Activated naive CD8-positive, alpha-beta T cell treated with anti-CD3 and anti-CD28 coated beads, Interleukin-2, amount 50 U/mL, for 24 hours (primary cell): Measurements from ENCODE around the gene GPR137C.
A peak's percentile ranks its signal among the peaks of the same experiment; 100 is the strongest.

ENCODE experiments used
- ATAC-seq: fragments of 150-1000 bp; cut with Tn5 transposase; one replicate; pipeline ENCODE4 v1.10.0; 2021
- DNase-seq: peaks from one replicate; pipeline ENCODE4 v3.0.0; 2021
- H3K27ac Mint-ChIP-seq: one replicate; pipeline ENCODE4 v1.8.0; 2021; ENCODE audit warnings: mild to moderate bottlenecking, mixed read lengths
- H3K27me3 Mint-ChIP-seq: one replicate; pipeline ENCODE4 v1.8.0; 2021; ENCODE audit warnings: mixed read lengths
- H3K36me3 Mint-ChIP-seq: one replicate; pipeline ENCODE4 v1.8.0; 2021; ENCODE audit warnings: low read depth, mixed read lengths
- H3K4me1 Mint-ChIP-seq: one replicate; pipeline ENCODE4 v1.8.0; 2021; ENCODE audit warnings: mixed read lengths
- H3K4me3 Mint-ChIP-seq: one replicate; pipeline ENCODE4 v1.8.0; 2021; ENCODE audit warnings: mild to moderate bottlenecking, moderate library complexity, mixed read lengths
- H3K9me3 Mint-ChIP-seq: one replicate; pipeline ENCODE4 v1.8.0; 2021; ENCODE audit warnings: mixed read lengths

GPR137C gene

GRCh38 chr14:52599974-52600373 lies 47.3 kb downstream of the GPR137C start:
- no peaks in the 10 kb centered on the region for H3K36me3 Mint-ChIP-seq
- H3K9me3 Mint-ChIP-seq, result peaks cover 10% of the 10 kb centered on the region
- H3K27me3 Mint-ChIP-seq, result peaks cover 2% of the 10 kb centered on the region
- ATAC-seq (no peak), DNase-seq (no peak)
- H3K4me3 Mint-ChIP-seq, result no peak overlapping the region
- H3K27ac Mint-ChIP-seq, result no peak overlapping the region
- H3K4me1 Mint-ChIP-seq, result no peaks in the 10 kb centered on the region

- Mint-ChIP-seq H3K4me1 (no peaks in the 10 kb centered on the region), H3K4me3 (no peak overlapping the region), H3K9me3 (peaks cover 16% of the 10 kb centered on the region), H3K27ac (no peak overlapping the region), H3K36me3 (no peaks in the 10 kb centered on the region), H3K27me3 (peaks cover 3% of the 10 kb centered on the region)
- ATAC-seq, result no peak
- DNase-seq, result no peak
Measured at GRCh38 chr14:52602131-52602530, 49.5 kb downstream of the GPR137C start.

GRCh38 chr14:52607061-52607460 lies 54.4 kb downstream of the GPR137C start:
- H3K27me3 Mint-ChIP-seq, result peaks cover 3% of the 10 kb centered on the region
- no peak overlapping the region for H3K27ac Mint-ChIP-seq
- ATAC-seq (no peak), DNase-seq (no peak)
- H3K4me3 Mint-ChIP-seq, result no peak overlapping the region
- H3K36me3 Mint-ChIP-seq, result no peaks in the 10 kb centered on the region
- peaks cover 16% of the 10 kb centered on the region for H3K9me3 Mint-ChIP-seq
- H3K4me1 Mint-ChIP-seq, result no peaks in the 10 kb centered on the region

- no peak overlapping the region for H3K27ac Mint-ChIP-seq
- H3K9me3 Mint-ChIP-seq, result peaks cover 13% of the 10 kb centered on the region
- ATAC-seq (no peak), DNase-seq (no peak)
- no peaks in the 10 kb centered on the region for H3K36me3 Mint-ChIP-seq
- H3K4me3 Mint-ChIP-seq, result no peak overlapping the region
- peaks cover 1% of the 10 kb centered on the region for H3K27me3 Mint-ChIP-seq
- H3K4me1 Mint-ChIP-seq, result no peaks in the 10 kb centered on the region
Measured at GRCh38 chr14:52609445-52610044, 56.9 kb downstream of the GPR137C start.

- DNase-seq (no peak), ATAC-seq (no peak)
- Mint-ChIP-seq H3K4me1 (no peaks in the 10 kb centered on the region), H3K27ac (no peak overlapping the region), H3K36me3 (no peaks in the 10 kb centered on the region), H3K27me3 (no peaks in the 10 kb centered on the region), H3K9me3 (peaks cover 8% of the 10 kb centered on the region), H3K4me3 (no peak overlapping the region)
Measured at GRCh38 chr14:52610187-52610586, 57.6 kb downstream of the GPR137C start.

GRCh38 chr14:52618602-52619001 lies 66.0 kb downstream of the GPR137C start:
- no peaks in the 10 kb centered on the region for H3K4me1 Mint-ChIP-seq
- DNase-seq (no peak), ATAC-seq (no peak)
- H3K27me3 Mint-ChIP-seq, result peaks cover 2% of the 10 kb centered on the region
- H3K27ac Mint-ChIP-seq, result no peak overlapping the region
- no peak overlapping the region for H3K4me3 Mint-ChIP-seq
- no peaks in the 10 kb centered on the region for H3K36me3 Mint-ChIP-seq
- no peaks in the 10 kb centered on the region for H3K9me3 Mint-ChIP-seq

- no peak overlapping the region for H3K4me3 Mint-ChIP-seq
Measured at GRCh38 chr14:52619687-52620086, 67.1 kb downstream of the GPR137C start.

GRCh38 chr14:52640137-52640536 lies 87.5 kb downstream of the GPR137C start:
- DNase-seq (peak; percentile 27), ATAC-seq (peak; percentile 98)
- H3K27ac Mint-ChIP-seq, result peak overlapping the region; percentile 46
- H3K9me3 Mint-ChIP-seq, result peaks cover 15% of the 10 kb centered on the region
- no peak overlapping the region for H3K4me3 Mint-ChIP-seq
- no peaks in the 10 kb centered on the region for H3K27me3 Mint-ChIP-seq
- H3K36me3 Mint-ChIP-seq, result peaks cover 31% of the 10 kb centered on the region
- peaks cover 14% of the 10 kb centered on the region for H3K4me1 Mint-ChIP-seq

More at GRCh38 chr14:52619687-52620086, 67.1 kb downstream of the GPR137C start:
- H3K9me3 Mint-ChIP-seq, result no peaks in the 10 kb centered on the region
- peaks cover 2% of the 10 kb centered on the region for H3K27me3 Mint-ChIP-seq
- DNase-seq (no peak), ATAC-seq (no peak)
- H3K27ac Mint-ChIP-seq, result no peak overlapping the region
- H3K36me3 Mint-ChIP-seq, result no peaks in the 10 kb centered on the region
- no peaks in the 10 kb centered on the region for H3K4me1 Mint-ChIP-seq

- ATAC-seq (no peak), DNase-seq (no peak)
- no peaks in the 10 kb centered on the region for H3K27me3 Mint-ChIP-seq
- H3K4me3 Mint-ChIP-seq, result no peak overlapping the region
- H3K36me3 Mint-ChIP-seq, result peaks cover 46% of the 10 kb centered on the region
- peaks cover 14% of the 10 kb centered on the region for H3K4me1 Mint-ChIP-seq
- peaks cover 15% of the 10 kb centered on the region for H3K9me3 Mint-ChIP-seq
- H3K27ac Mint-ChIP-seq, result no peak overlapping the region
Measured at GRCh38 chr14:52641745-52642144, 89.1 kb downstream of the GPR137C start.

- no peak overlapping the region for H3K4me3 Mint-ChIP-seq
- no peaks in the 10 kb centered on the region for H3K27me3 Mint-ChIP-seq
- ATAC-seq (no peak), DNase-seq (no peak)
- peaks cover 53% of the 10 kb centered on the region for H3K36me3 Mint-ChIP-seq
- no peaks in the 10 kb centered on the region for H3K9me3 Mint-ChIP-seq
- no peaks in the 10 kb centered on the region for H3K4me1 Mint-ChIP-seq
- peak overlapping the region; percentile 9 for H3K27ac Mint-ChIP-seq
Measured at GRCh38 chr14:52649511-52649910, 96.9 kb downstream of the GPR137C start.

- no peak for DNase-seq
- ATAC-seq, result no peak
- H3K4me1 Mint-ChIP-seq, result no peaks in the 10 kb centered on the region
- H3K4me3 Mint-ChIP-seq, result no peak overlapping the region
- H3K27me3 Mint-ChIP-seq, result no peaks in the 10 kb centered on the region
- no peaks in the 10 kb centered on the region for H3K9me3 Mint-ChIP-seq
- H3K27ac Mint-ChIP-seq, result no peak overlapping the region
- peaks cover 51% of the 10 kb centered on the region for H3K36me3 Mint-ChIP-seq
Measured at GRCh38 chr14:52650774-52651173, 98.1 kb downstream of the GPR137C start.

- no peak for ATAC-seq
- no peak for DNase-seq
- no peaks in the 10 kb centered on the region for H3K9me3 Mint-ChIP-seq
- no peaks in the 10 kb centered on the region for H3K27me3 Mint-ChIP-seq
- H3K4me3 Mint-ChIP-seq, result no peak overlapping the region
- H3K27ac Mint-ChIP-seq, result no peak overlapping the region
- H3K4me1 Mint-ChIP-seq, result no peaks in the 10 kb centered on the region
- H3K36me3 Mint-ChIP-seq, result peaks cover 47% of the 10 kb centered on the region
Measured at GRCh38 chr14:52656905-52657304, 104.3 kb downstream of the GPR137C start.

- Mint-ChIP-seq H3K4me1 (no peaks in the 10 kb centered on the region), H3K27me3 (no peaks in the 10 kb centered on the region), H3K4me3 (no peak overlapping the region), H3K27ac (no peak overlapping the region), H3K36me3 (peaks cover 41% of the 10 kb centered on the region), H3K9me3 (no peaks in the 10 kb centered on the region)
- no peak for ATAC-seq
- no peak for DNase-seq
Measured at GRCh38 chr14:52660325-52660724, 107.7 kb downstream of the GPR137C start.

- peaks cover 43% of the 10 kb centered on the region for H3K36me3 Mint-ChIP-seq
- ATAC-seq (no peak), DNase-seq (no peak)
- H3K9me3 Mint-ChIP-seq, result no peaks in the 10 kb centered on the region
- H3K27me3 Mint-ChIP-seq, result no peaks in the 10 kb centered on the region
- no peak overlapping the region for H3K4me3 Mint-ChIP-seq
- H3K27ac Mint-ChIP-seq, result no peak overlapping the region
- H3K4me1 Mint-ChIP-seq, result no peaks in the 10 kb centered on the region
Measured at GRCh38 chr14:52660832-52661231, 108.2 kb downstream of the GPR137C start.

- peaks cover 44% of the 10 kb centered on the region for H3K36me3 Mint-ChIP-seq
- H3K27me3 Mint-ChIP-seq, result no peaks in the 10 kb centered on the region
- no peak overlapping the region for H3K4me3 Mint-ChIP-seq
- H3K9me3 Mint-ChIP-seq, result no peaks in the 10 kb centered on the region
- DNase-seq, result no peak
- no peaks in the 10 kb centered on the region for H3K4me1 Mint-ChIP-seq
- no peak for ATAC-seq
- H3K27ac Mint-ChIP-seq, result no peak overlapping the region
Measured at GRCh38 chr14:52661314-52661713, 108.7 kb downstream of the GPR137C start.

GRCh38 chr14:52663850-52664249 lies 111.2 kb downstream of the GPR137C start:
- H3K4me3 Mint-ChIP-seq, result no peak overlapping the region
- H3K9me3 Mint-ChIP-seq, result no peaks in the 10 kb centered on the region
- no peaks in the 10 kb centered on the region for H3K4me1 Mint-ChIP-seq
- H3K27me3 Mint-ChIP-seq, result no peaks in the 10 kb centered on the region
- DNase-seq (no peak), ATAC-seq (no peak)
- peaks cover 32% of the 10 kb centered on the region for H3K36me3 Mint-ChIP-seq
- H3K27ac Mint-ChIP-seq, result no peak overlapping the region
